ENCODE results near the gene HERC6.

DNA sequence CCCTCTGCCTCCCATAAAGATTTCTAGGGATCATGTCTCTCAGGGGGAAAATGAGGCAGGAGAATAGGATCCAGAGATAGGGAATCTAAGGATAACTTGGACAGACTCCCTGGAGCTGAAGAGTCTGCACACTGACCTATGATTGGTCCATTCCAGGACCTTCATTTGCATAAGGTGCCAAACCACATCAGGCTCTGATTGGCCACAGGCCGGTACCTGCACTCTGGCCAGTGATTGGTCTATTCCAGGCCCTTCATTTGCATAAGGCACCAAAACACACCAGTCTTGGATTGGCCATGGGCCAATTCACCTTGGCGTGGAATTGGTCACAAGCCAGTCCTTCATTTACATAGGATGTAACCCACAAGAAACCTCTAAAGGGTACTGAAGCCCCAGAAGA lies 74.3 kb downstream of the HERC6 start:
- TF ChIP-seq POLR2A (IDR thresholded peaks at IDR 0.05) (no peak), CTCF (IDR thresholded peaks at IDR 0.05) (no peak)
